ENCODE measurements around the gene RECQL5. TPM values are rescaled to one million over a fixed set of nuclear protein-coding genes. Genes with fewer than 3 reads are reported as not detected.

The RECQL5 gene
- total RNA-seq, 3 donors from 2014 or later (not counting 1 experiment from before 2014, with no cell fraction given) = 33.4 to 39.1 (median 34.3) TPM

DNA sequence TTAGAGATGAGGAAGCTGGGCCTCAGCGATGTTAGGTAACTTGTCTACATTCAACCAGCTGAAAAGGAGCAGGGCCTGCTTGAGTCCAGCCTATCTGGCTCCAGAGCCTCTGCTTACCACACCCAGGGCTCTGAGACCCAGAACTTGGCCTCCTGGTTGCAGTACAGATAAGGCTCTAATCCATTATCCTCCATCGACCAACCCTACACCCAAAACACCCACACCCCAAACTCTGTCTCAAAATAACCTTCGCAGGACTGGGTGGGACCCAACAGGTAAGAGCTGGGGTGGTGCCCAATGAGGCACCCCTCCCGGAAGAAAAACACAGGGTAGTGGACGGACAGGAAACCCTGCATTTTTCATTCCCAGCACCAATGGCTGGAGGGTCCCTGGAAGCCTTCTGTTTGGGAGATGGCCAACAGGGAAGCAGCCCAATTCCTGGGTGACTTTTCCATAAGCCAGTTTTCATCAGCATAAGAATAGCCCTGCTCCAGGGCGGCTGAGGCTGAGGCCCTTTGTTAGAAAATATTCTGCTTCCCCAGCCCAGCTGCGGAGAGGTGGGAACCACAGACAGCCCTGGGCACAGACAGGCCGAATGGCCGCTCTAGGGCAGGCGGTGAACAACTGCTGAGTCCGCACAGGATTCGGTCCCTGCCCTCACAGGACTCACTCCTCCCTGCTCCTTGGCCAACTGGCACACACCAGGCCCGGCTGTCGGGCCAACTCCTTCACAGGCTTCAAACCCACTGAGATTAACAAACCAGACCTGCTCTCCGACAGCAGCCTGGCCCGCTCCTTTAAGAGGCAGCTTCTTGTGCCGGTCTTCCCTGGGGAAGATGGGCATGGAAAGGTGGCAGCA, 23.9 kb downstream of the RECQL5 start:
- H3K4me1 ChIP-seq (ENCODE audit: control insufficient read depth, insufficient read depth, low read length) = peaks cover 11% of the 10 kb centered on the region
- no peak overlapping the region for H3K27ac ChIP-seq (ENCODE audit: low read length)
- no peaks in the 10 kb centered on the region for H3K36me3 ChIP-seq (ENCODE audit: control insufficient read depth, insufficient read depth, low read length)
- WGBS (ENCODE audit: insufficient coverage) = 97% methylated on average over 17 of the region's 17 CpGs
- no peaks in the 10 kb centered on the region for H3K9me3 ChIP-seq (ENCODE audit: control insufficient read depth, insufficient read depth, low read length)
- H3K4me3 Mint-ChIP-seq = no peak overlapping the region
- no peaks in the 10 kb centered on the region for H3K27me3 ChIP-seq (ENCODE audit: control insufficient read depth, insufficient read depth, low read length)
- ATAC-seq (no peak), DNase-seq (no peak)
- no peak for TF ChIP-seq CTCF (IDR thresholded peaks at IDR 0.05)
- no peak overlapping the region for H3K27ac Mint-ChIP-seq
- no peaks in the 10 kb centered on the region for H3K36me3 Mint-ChIP-seq
- no peaks in the 10 kb centered on the region for H3K9me3 Mint-ChIP-seq
- H3K4me3 ChIP-seq (ENCODE audit: low read length) = no peak overlapping the region
- intact Hi-C loops (cut with micrococcal nuclease) = no loop called here
- no peaks in the 10 kb centered on the region for H3K27me3 Mint-ChIP-seq (ENCODE audit: low read depth in 2 of 2)
- peaks cover 14 to 15% of the 10 kb centered on the region in 2 donors for H3K4me1 Mint-ChIP-seq

GRCh38 chr17:75642182-75642783, 24.7 kb downstream of the RECQL5 start:
- no peaks in the 10 kb centered on the region for H3K36me3 Mint-ChIP-seq
- 82% methylated on average over 6 of the region's 7 CpGs for WGBS (ENCODE audit: insufficient coverage)
- no peaks in the 10 kb centered on the region for H3K36me3 ChIP-seq (ENCODE audit: control insufficient read depth, insufficient read depth, low read length)
- H3K27me3 ChIP-seq (ENCODE audit: control insufficient read depth, insufficient read depth, low read length) = no peaks in the 10 kb centered on the region
- H3K4me1 ChIP-seq (ENCODE audit: control insufficient read depth, insufficient read depth, low read length) = peaks cover 11% of the 10 kb centered on the region
- no peak overlapping the region for H3K4me3 Mint-ChIP-seq
- no peak overlapping the region for H3K4me3 ChIP-seq (ENCODE audit: low read length)
- ATAC-seq (no peak), DNase-seq (no peak)
- TF ChIP-seq CTCF (IDR thresholded peaks at IDR 0.05) = no peak
- H3K27me3 Mint-ChIP-seq (ENCODE audit: low read depth in 2 of 2) = no peaks in the 10 kb centered on the region
- intact Hi-C loops (cut with micrococcal nuclease) = no loop called here
- no peak overlapping the region for H3K27ac ChIP-seq (ENCODE audit: low read length)
- H3K9me3 ChIP-seq (ENCODE audit: control insufficient read depth, insufficient read depth, low read length) = no peaks in the 10 kb centered on the region
- no peak overlapping the region for H3K27ac Mint-ChIP-seq
- no peaks in the 10 kb centered on the region for H3K9me3 Mint-ChIP-seq
- peaks cover 14 to 15% of the 10 kb centered on the region in 2 donors for H3K4me1 Mint-ChIP-seq

GRCh38 chr17:75641343-75641742, 25.6 kb downstream of the RECQL5 start:
- WGBS (ENCODE audit: insufficient coverage) = 96% methylated on average over 9 of the region's 9 CpGs
- H3K4me1 Mint-ChIP-seq = peaks cover 8 to 9% of the 10 kb centered on the region in 2 donors
- H3K36me3 Mint-ChIP-seq = no peaks in the 10 kb centered on the region
- no peaks in the 10 kb centered on the region for H3K27me3 ChIP-seq (ENCODE audit: control insufficient read depth, insufficient read depth, low read length)
- no peak for TF ChIP-seq CTCF (IDR thresholded peaks at IDR 0.05)
- H3K9me3 Mint-ChIP-seq = no peaks in the 10 kb centered on the region
- no peak overlapping the region for H3K27ac ChIP-seq (ENCODE audit: low read length)
- H3K4me3 Mint-ChIP-seq = no peak overlapping the region
- H3K4me3 ChIP-seq (ENCODE audit: low read length) = no peak overlapping the region
- H3K36me3 ChIP-seq (ENCODE audit: control insufficient read depth, insufficient read depth, low read length) = no peaks in the 10 kb centered on the region
- H3K4me1 ChIP-seq (ENCODE audit: control insufficient read depth, insufficient read depth, low read length) = peaks cover 7% of the 10 kb centered on the region
- H3K27ac Mint-ChIP-seq = no peak overlapping the region
- H3K27me3 Mint-ChIP-seq (ENCODE audit: low read depth in 2 of 2) = no peaks in the 10 kb centered on the region
- ATAC-seq = no peak
- no peak for DNase-seq
- no peaks in the 10 kb centered on the region for H3K9me3 ChIP-seq (ENCODE audit: control insufficient read depth, insufficient read depth, low read length)
- intact Hi-C loops (cut with micrococcal nuclease) = no loop called here
